DMS 273 (cell line): ENCODE data around the gene CMC2.

Experiments used
- DNase-seq: peaks from one replicate; lab custom pipeline; 2025; ENCODE audit not compliant: unreplicated experiment; lab: John Stamatoyannopoulos, UW

The CMC2 gene

DNA sequence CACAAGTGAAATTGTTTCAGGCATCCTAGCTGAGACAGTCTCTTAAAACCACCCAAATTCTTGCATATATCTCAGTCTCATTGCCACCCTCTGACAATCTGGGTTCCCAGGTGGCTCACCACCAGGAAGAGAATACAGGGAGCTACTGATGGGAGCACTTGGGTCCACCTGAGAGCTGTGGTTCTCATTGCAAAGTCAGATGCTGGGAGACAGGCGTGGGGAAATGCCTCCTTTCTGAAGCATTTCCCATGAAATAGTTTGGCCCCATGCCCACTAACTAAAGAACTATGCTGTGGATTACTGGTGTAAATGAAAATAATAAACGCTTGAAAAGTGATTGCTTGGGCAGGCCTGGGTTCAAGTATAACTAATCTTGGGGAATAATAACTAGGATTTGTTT, 70.3 kb downstream of the CMC2 start:
- DNase-seq: no peak

DNA sequence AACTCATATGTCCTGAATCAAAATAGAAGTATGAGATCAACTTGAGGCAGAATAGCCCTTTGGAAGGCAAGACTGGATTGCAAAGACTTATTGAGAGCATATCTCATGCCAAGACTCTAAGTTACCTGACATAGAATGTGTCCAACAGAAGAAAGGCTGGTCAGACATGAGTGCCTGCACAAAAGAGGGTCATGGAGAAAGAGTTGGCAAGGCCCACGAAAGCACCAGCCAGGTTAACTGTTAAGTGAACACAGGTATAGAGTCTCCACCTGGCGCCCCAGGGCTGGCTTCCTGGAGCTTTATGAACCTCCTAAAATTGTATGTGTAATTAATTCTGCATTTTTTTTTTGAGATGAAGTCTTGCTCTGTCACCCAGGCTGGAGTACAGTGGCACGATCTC, 71.0 kb downstream of the CMC2 start:
- DNase-seq: no peak

DNA sequence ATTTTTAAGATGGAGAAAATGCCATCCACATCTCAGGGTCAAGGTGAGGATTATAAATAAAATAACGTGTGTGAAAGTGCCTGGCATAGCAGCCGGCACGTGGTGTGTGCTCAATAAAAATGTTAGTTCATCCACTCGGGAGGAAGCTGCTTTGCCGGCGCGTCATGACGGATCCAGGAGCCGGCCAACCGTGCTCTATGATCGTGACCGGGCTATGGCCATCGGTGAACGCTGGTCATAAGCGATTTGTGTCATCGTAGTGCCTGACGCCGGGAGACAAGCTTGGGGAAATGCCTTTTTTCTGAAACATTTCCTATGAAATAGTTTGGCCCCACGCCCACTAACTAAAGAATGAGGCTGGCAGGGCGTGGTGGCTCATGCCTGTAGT, 74.0 kb downstream of the CMC2 start:
- DNase-seq: no peak

DNA sequence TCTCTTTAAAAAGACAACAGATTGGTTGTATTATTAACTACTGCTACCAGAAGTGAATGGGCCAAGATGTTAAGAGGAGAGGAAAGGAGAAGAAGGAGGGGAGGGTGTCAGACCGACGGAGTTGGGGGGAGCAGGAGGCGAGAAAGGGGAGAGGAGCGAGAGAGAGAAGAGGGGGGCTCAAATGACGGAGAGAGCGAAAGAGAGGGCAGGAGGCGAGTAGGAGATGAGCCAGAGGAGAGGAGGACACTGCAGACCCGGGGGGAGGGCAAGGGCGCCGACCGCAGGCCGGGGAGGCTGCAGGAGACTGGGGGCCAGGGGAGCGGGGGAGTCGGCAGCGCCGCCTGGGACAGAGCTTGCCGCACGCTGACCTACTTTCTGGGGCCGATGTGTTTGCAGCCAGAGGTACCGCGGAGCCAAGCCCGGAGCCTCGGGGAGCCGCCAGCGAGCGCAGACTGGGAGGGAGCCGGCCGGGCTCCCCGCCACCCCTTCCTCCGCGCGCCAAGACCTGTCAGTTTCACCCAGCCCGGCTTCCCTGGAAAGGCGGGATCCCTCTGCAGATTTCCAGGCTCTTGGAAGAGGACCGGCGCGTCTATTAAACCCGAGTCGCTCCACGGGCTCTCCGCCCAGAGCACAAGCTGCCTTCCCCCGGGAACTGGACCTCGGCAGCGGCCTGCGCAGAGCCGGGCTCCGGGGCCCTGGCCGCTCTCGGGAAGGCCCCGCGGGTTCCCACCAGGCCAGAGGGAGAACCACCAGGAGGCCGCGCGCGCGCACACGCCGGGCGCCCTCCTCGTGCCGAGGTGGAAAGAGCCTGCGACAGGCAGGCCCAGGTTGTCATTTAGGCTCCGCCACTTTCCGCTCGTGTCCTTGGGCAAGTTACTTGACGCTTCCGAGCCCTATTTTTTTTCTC, 74.6 kb downstream of the CMC2 start:
- DNase-seq: peak; percentile 84

DNA sequence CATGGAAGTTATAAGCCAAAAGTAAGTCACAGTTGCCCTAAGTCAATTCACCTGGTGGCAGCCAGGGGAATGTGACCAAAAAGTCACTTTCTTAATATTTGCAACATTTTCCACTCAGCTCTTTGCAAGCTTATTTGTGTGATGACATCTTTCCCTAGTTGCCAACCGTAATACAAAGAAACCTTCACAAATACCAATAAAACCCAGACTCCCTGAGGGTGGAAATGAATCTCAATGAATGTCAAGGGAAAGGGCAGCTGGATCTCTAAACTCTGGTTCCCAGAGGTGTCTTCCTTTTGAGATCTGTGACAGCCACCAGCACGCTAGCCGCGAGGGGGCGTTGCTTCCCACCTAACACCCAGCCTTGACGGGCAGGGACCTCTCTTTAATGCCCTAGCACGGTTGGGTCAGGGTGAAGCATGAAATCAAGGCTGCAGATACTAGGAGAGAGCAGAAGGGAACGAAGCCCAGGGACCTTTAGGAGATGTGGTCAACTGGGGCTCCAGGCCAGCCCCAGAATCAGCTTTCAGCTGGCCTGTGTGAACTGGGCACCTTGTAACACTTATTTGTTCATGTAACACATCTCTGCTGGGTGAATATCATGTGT, 82.2 kb downstream of the CMC2 start:
- peak; percentile 74 for DNase-seq

DNA sequence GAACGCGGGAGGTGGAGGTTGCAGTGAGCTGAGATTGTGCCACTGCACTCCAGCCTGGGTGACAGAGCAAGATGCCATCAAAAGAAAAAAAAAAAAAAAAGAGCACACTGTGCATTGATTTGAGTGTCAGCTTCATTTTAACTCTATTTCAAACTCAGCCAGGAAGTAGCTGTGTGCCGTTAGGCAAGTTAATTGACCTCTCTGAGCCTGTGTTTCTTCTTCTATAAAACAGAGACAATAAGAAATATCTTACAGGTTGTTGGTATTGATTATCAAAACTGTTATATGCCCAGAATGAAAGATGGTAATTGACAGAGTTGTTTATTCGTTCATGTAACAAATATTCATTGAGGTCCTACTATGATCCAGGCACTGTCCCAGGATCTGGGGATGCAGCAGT, 83.3 kb downstream of the CMC2 start:
- no peak for DNase-seq
